Measurements from ENCODE around the gene PAX8. TPM values are rescaled to one million over a fixed set of nuclear protein-coding genes. Genes with fewer than 3 reads are reported as not detected.

The PAX8 gene
- total and polyA plus RNA-seq, 11 donors: 0.44 to 2.3 (median 0.53) TPM; not detected in 4

- intact Hi-C loops (cut with DNase I): no loop called here
- TF ChIP-seq POLR2A (IDR thresholded peaks at IDR 0.05) (no peak), CTCF (IDR thresholded peaks at IDR 0.05) (no peak)
- H3K4me1 ChIP-seq: peaks cover 0 to 36% (median 0%) of the 10 kb centered on the region in 12 donors
- H3K27me3 ChIP-seq: no peaks in the 10 kb centered on the region
- DNase-seq: peak; percentile 47 to 87 (median 65)
- 60 to 73% (median 63%) methylated on average over 14 of the region's 14 CpGs for WGBS, 4 donors
- no peaks in the 10 kb centered on the region for H3K9me3 ChIP-seq
- peak within 1 kb of the TSS in 3 of 12 donors; percentile 9 to 83 (median 30) for H3K27ac ChIP-seq
- peak within 1 kb of the TSS in 8 of 12 donors; percentile 6 to 63 (median 33) for H3K4me3 ChIP-seq
- ATAC-seq: peak; percentile 24 to 83 (median 68)
- H3K36me3 ChIP-seq: no peaks in the 10 kb centered on the region
Observed at GRCh38 chr2:113173542-113174375, 105.0 kb downstream of the PAX8 start, which contains the start of gene PSD4. TSS of gene PSD4 (plus strand) at chr2:113173971. CDS start at chr2:113182457, 8,486 bp downstream.

GRCh38 chr2:113172721-113173541, 105.8 kb downstream of the PAX8 start:
- no peaks in the 10 kb centered on the region for H3K9me3 ChIP-seq
- DNase-seq: no peak
- peaks cover 0 to 36% (median 0%) of the 10 kb centered on the region in 12 donors for H3K4me1 ChIP-seq
- TF ChIP-seq POLR2A (IDR thresholded peaks at IDR 0.05): no peak
- TF ChIP-seq CTCF (IDR thresholded peaks at IDR 0.05): no peak
- H3K27me3 ChIP-seq: no peaks in the 10 kb centered on the region
- no peak for ATAC-seq
- H3K4me3 ChIP-seq: no peak overlapping the region
- intact Hi-C loops (cut with DNase I): no loop called here
- H3K36me3 ChIP-seq: no peaks in the 10 kb centered on the region
- H3K27ac ChIP-seq: peak overlapping the region in 1 of 12 donors; percentile 83
- 90 to 94% (median 91%) methylated on average over 15 to 16 of the region's 16 CpGs for WGBS, 4 donors

GRCh38 chr2:113171334-113172075, 107.2 kb downstream of the PAX8 start:
- H3K36me3 ChIP-seq: no peaks in the 10 kb centered on the region
- H3K4me3 ChIP-seq: no peak overlapping the region
- DNase-seq (no peak), ATAC-seq (no peak)
- no peak overlapping the region for H3K27ac ChIP-seq
- H3K9me3 ChIP-seq: no peaks in the 10 kb centered on the region
- intact Hi-C loops (cut with DNase I): no loop called here
- H3K4me1 ChIP-seq: peaks cover 0 to 43% (median 0%) of the 10 kb centered on the region in 12 donors
- WGBS, 4 donors: 88 to 89% (median 89%) methylated on average over 8 of the region's 8 CpGs
- no peak for TF ChIP-seq CTCF (IDR thresholded peaks at IDR 0.05)
- TF ChIP-seq POLR2A (IDR thresholded peaks at IDR 0.05): no peak
- no peaks in the 10 kb centered on the region for H3K27me3 ChIP-seq

Measured in heart left ventricle (tissue), 16 donors.